Loucy (cell line): ENCODE data around the gene CXCL12.

Source experiments
- H2AFZ ChIP-seq: fragments of 200-600 bp; sonication (generic); 2 replicates; pipeline ENCODE4 v1.6.0; 2016; ENCODE audit warnings: antibody characterized with exemption, mild to moderate bottlenecking, low read length, moderate library complexity
- H3F3A ChIP-seq: fragments of 200-600 bp; 2 replicates; pipeline ENCODE4 v1.6.0; 2016; ENCODE audit warnings: antibody characterized with exemption, low read depth, mild to moderate bottlenecking
- H3K27me3 ChIP-seq: fragments of 200-600 bp; sonication (generic); 2 replicates; pipeline ENCODE4 v1.6.1; 2014; ENCODE audit warnings: low read length, mild to moderate bottlenecking; ENCODE audit not compliant: insufficient read depth, poor library complexity, severe bottlenecking
- H3K36me3 ChIP-seq: fragments of 200-600 bp; sonication (generic); 2 replicates; pipeline ENCODE4 v1.6.1; 2016; ENCODE audit warnings: low read length; ENCODE audit not compliant: insufficient read depth
- H3K4me1 ChIP-seq: fragments of 200-600 bp; sonication (generic); 2 replicates; pipeline ENCODE4 v1.5.1; 2014; ENCODE audit warnings: low read length, mild to moderate bottlenecking; ENCODE audit not compliant: insufficient read depth, poor library complexity, severe bottlenecking
- H3K4me2 ChIP-seq: fragments of 200-600 bp; sonication (generic); 2 replicates; pipeline ENCODE4 v1.6.0; 2014; ENCODE audit warnings: antibody characterized with exemption, low read length, low read depth, mild to moderate bottlenecking; ENCODE audit not compliant: poor library complexity, severe bottlenecking
- H3K4me3 ChIP-seq: fragments of 200-600 bp; sonication (generic); 2 replicates; pipeline ENCODE4 v1.5.1; 2014; ENCODE audit warnings: low read length, mild to moderate bottlenecking, mixed read lengths; ENCODE audit not compliant: poor library complexity, severe bottlenecking
- H3K79me2 ChIP-seq: fragments of 200-600 bp; sonication (generic); 2 replicates; pipeline ENCODE4 v1.6.1; 2014; ENCODE audit warnings: low read length; ENCODE audit not compliant: insufficient read depth
- H3K9ac ChIP-seq: fragments of 200-600 bp; sonication (generic); 2 replicates; pipeline ENCODE4 v1.6.0; 2014; ENCODE audit warnings: mild to moderate bottlenecking, low read depth, low read length, moderate library complexity; ENCODE audit not compliant: poor library complexity, severe bottlenecking
- H3K9me2 ChIP-seq: fragments of 200-600 bp; sonication (generic); replicated peaks from 2 replicates; pipeline ENCODE4 v1.6.1; 2016; ENCODE audit warnings: low read depth, low read length, mixed read lengths
- H3K9me3 ChIP-seq: fragments of 200-600 bp; sonication (generic); 2 replicates; pipeline ENCODE4 v1.6.1; 2014; ENCODE audit warnings: mild to moderate bottlenecking, antibody characterized with exemption, low read length, low read depth; ENCODE audit not compliant: insufficient read depth
- H4K20me1 ChIP-seq: fragments of 200-600 bp; sonication (generic); 2 replicates; pipeline ENCODE4 v1.6.0; 2014; ENCODE audit warnings: antibody characterized with exemption, low read length, mild to moderate bottlenecking; ENCODE audit not compliant: insufficient read depth, poor library complexity, severe bottlenecking
- EZH2phosphoT487 ChIP-seq: fragments of 200-600 bp; IDR thresholded peaks from 2 replicates; pipeline ENCODE4 v1.6.1; 2018; ENCODE audit warnings: antibody characterized with exemption, mild to moderate bottlenecking, moderate library complexity, borderline replicate concordance
- TF ChIP-seq, protein P1 (sequence below): fragments of 200-600 bp; sonication (generic); conservative IDR thresholded peaks from 2 replicates; pipeline ENCODE4 v1.5.1; 2014; ENCODE audit warnings: mild to moderate bottlenecking, antibody characterized with exemption, low read length

The CXCL12 gene

GRCh38 chr10:44382131-44382858, 2.6 kb downstream of the CXCL12 start:
- no peak overlapping the region for H3K4me2 ChIP-seq
- TF ChIP-seq, protein P1, sequence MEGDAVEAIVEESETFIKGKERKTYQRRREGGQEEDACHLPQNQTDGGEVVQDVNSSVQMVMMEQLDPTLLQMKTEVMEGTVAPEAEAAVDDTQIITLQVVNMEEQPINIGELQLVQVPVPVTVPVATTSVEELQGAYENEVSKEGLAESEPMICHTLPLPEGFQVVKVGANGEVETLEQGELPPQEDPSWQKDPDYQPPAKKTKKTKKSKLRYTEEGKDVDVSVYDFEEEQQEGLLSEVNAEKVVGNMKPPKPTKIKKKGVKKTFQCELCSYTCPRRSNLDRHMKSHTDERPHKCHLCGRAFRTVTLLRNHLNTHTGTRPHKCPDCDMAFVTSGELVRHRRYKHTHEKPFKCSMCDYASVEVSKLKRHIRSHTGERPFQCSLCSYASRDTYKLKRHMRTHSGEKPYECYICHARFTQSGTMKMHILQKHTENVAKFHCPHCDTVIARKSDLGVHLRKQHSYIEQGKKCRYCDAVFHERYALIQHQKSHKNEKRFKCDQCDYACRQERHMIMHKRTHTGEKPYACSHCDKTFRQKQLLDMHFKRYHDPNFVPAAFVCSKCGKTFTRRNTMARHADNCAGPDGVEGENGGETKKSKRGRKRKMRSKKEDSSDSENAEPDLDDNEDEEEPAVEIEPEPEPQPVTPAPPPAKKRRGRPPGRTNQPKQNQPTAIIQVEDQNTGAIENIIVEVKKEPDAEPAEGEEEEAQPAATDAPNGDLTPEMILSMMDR: no peak
- H3K79me2 ChIP-seq: no peaks in the 10 kb centered on the region
- no peak overlapping the region for H2AFZ ChIP-seq
- no peak overlapping the region for H3K4me3 ChIP-seq
- H3F3A ChIP-seq: no peaks in the 10 kb centered on the region
- H4K20me1 ChIP-seq: no peaks in the 10 kb centered on the region
- H3K27me3 ChIP-seq: no peaks in the 10 kb centered on the region
- no peaks in the 10 kb centered on the region for H3K9me2 ChIP-seq
- H3K4me1 ChIP-seq: no peaks in the 10 kb centered on the region
- H3K9me3 ChIP-seq: no peaks in the 10 kb centered on the region
- H3K9ac ChIP-seq: no peak overlapping the region
- H3K36me3 ChIP-seq: no peaks in the 10 kb centered on the region

GRCh38 chr10:44380829-44381600, 3.9 kb downstream of the CXCL12 start:
- Histone ChIP-seq H3K4me1 (no peaks in the 10 kb centered on the region), H3K79me2 (no peaks in the 10 kb centered on the region), H3F3A (no peaks in the 10 kb centered on the region), H3K9me2 (no peaks in the 10 kb centered on the region), H2AFZ (no peak overlapping the region), H3K4me2 (no peak overlapping the region), H4K20me1 (no peaks in the 10 kb centered on the region), H3K9me3 (no peaks in the 10 kb centered on the region), H3K9ac (no peak overlapping the region), H3K4me3 (no peak overlapping the region), H3K36me3 (no peaks in the 10 kb centered on the region), H3K27me3 (no peaks in the 10 kb centered on the region)
- TF ChIP-seq, protein P1: no peak
- no peak for TF ChIP-seq EZH2phosphoT487

DNA sequence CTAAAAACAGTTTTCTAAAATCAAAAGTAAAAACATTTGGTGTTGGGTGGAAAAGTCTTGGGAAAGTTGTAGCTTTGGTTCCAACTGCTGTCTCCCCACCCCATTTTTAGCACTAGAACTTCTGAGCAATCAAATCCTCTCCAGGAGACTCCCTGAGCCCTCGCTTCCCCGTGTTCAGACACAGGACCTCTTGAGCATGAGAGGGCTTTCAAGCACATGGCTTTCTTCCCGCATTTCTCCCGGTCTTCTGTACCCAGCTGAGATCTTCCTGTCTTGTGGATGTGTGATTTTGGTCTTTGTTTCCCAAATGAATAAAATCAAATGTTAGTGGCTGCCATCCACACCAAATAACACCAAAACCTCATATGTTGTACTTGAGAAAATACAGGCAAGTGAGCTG, 5.0 kb downstream of the CXCL12 start:
- no peaks in the 10 kb centered on the region for H4K20me1 ChIP-seq
- no peak overlapping the region for H3K4me3 ChIP-seq
- H3K79me2 ChIP-seq: no peaks in the 10 kb centered on the region
- H2AFZ ChIP-seq: no peak overlapping the region
- H3F3A ChIP-seq: no peaks in the 10 kb centered on the region
- no peaks in the 10 kb centered on the region for H3K27me3 ChIP-seq
- H3K9me3 ChIP-seq: no peaks in the 10 kb centered on the region
- H3K36me3 ChIP-seq: no peaks in the 10 kb centered on the region
- no peak overlapping the region for H3K9ac ChIP-seq
- no peaks in the 10 kb centered on the region for H3K9me2 ChIP-seq
- TF ChIP-seq, protein P1: no peak
- TF ChIP-seq EZH2phosphoT487: no peak
- H3K4me2 ChIP-seq: no peak overlapping the region
- H3K4me1 ChIP-seq: no peaks in the 10 kb centered on the region
